SU-DHL-6 (cell line): Measurements from ENCODE around the gene ST3GAL3.

ENCODE experiments used
- H2AFZ ChIP-seq: fragments of 200-600 bp; sonication (generic); 2 replicates; pipeline ENCODE4 v1.6.1; 2014; ENCODE audit warnings: low read depth, mild to moderate bottlenecking, moderate library complexity, mixed read lengths, antibody characterized with exemption, low read length; ENCODE audit not compliant: severe bottlenecking
- H3F3A ChIP-seq: fragments of 200-600 bp; shearing (Covaris generic); 2 replicates; pipeline ENCODE4 v1.6.0; 2016; ENCODE audit warnings: antibody characterized with exemption, mild to moderate bottlenecking; ENCODE audit not compliant: insufficient read depth
- H3K27ac ChIP-seq: fragments of 200-600 bp; sonication (generic); 2 replicates; pipeline ENCODE4 v1.5.1; 2016; ENCODE audit warnings: low read depth, mild to moderate bottlenecking, low read length, moderate library complexity, mixed read lengths
- H3K27me3 ChIP-seq: fragments of 200-600 bp; sonication (generic), shearing (Covaris generic); 2 replicates; pipeline ENCODE4 v1.6.0; 2014; ENCODE audit warnings: mild to moderate bottlenecking, low read length
- H3K36me3 ChIP-seq: fragments of 200-600 bp; sonication (generic); 2 replicates; pipeline ENCODE4 v1.6.1; 2014; ENCODE audit warnings: mild to moderate bottlenecking, low read length, mixed read lengths
- H3K4me2 ChIP-seq: fragments of 300-600, 200-600 bp; shearing (Covaris generic), sonication (generic); 2 replicates; pipeline ENCODE4 v1.6.0; 2014; ENCODE audit warnings: low read length, low read depth, mild to moderate bottlenecking; ENCODE audit not compliant: poor library complexity, severe bottlenecking
- H3K4me3 ChIP-seq: fragments of 200-600 bp; sonication (generic); 2 replicates; pipeline ENCODE4 v1.5.1; 2014; ENCODE audit warnings: antibody characterized with exemption, low read length, mild to moderate bottlenecking, mixed read lengths; ENCODE audit not compliant: insufficient read depth, poor library complexity, severe bottlenecking
- H3K79me2 ChIP-seq: fragments of 200-600 bp; sonication (generic); 2 replicates; pipeline ENCODE4 v1.6.1; 2014; ENCODE audit warnings: mild to moderate bottlenecking, low read length, moderate library complexity; ENCODE audit not compliant: insufficient read depth
- H3K9ac ChIP-seq: fragments of 200-600 bp; sonication (generic); 2 replicates; pipeline ENCODE4 v1.7.0; 2014; ENCODE audit warnings: mild to moderate bottlenecking, low read length
- H3K9me2 ChIP-seq: fragments of 200-600 bp; sonication (generic); replicated peaks from 2 replicates; pipeline ENCODE4 v1.6.1; 2014; ENCODE audit warnings: low read length; ENCODE audit not compliant: insufficient read depth
- H3K9me3 ChIP-seq: fragments of 200-600 bp; sonication (generic); 2 replicates; pipeline ENCODE4 v1.6.1; 2014; ENCODE audit warnings: low read length, mixed read lengths; ENCODE audit not compliant: insufficient read depth
- H4K20me1 ChIP-seq: fragments of 200-600 bp; sonication (generic); 2 replicates; pipeline ENCODE4 v1.6.1; 2014; ENCODE audit warnings: low read depth, mild to moderate bottlenecking, antibody characterized with exemption, low read length, moderate library complexity, mixed read lengths
- CTCF ChIP-seq: fragments of 200-600 bp; sonication (generic); IDR thresholded peaks from one replicate; pipeline ENCODE4 v1.5.1; 2017; ENCODE audit warnings: antibody characterized with exemption, mild to moderate bottlenecking, low read length, moderate library complexity; ENCODE audit not compliant: insufficient read depth, poor library complexity, severe bottlenecking
- EZH2phosphoT487 ChIP-seq: fragments of 200-600 bp; sonication (generic), shearing (Covaris generic); conservative IDR thresholded peaks from 2 replicates; pipeline ENCODE4 v1.6.1; 2018; ENCODE audit warnings: mild to moderate bottlenecking, antibody characterized with exemption, low read length, moderate library complexity, mixed read lengths

Gene ST3GAL3

GRCh38 chr1:43803105-43803504, 95.8 kb downstream of the ST3GAL3 start:
- Histone ChIP-seq H3F3A (no peaks in the 10 kb centered on the region), H3K27me3 (no peaks in the 10 kb centered on the region), H4K20me1 (no peaks in the 10 kb centered on the region), H2AFZ (no peak overlapping the region), H3K36me3 (no peaks in the 10 kb centered on the region), H3K9ac (no peak overlapping the region), H3K4me3 (no peak overlapping the region), H3K4me2 (no peak overlapping the region), H3K9me2 (no peaks in the 10 kb centered on the region), H3K27ac (no peak overlapping the region), H3K9me3 (no peaks in the 10 kb centered on the region), H3K79me2 (no peaks in the 10 kb centered on the region)
- no peak for TF ChIP-seq EZH2phosphoT487
- no peak for TF ChIP-seq CTCF

- H3K27me3 ChIP-seq = no peaks in the 10 kb centered on the region
- H3K79me2 ChIP-seq = no peaks in the 10 kb centered on the region
- H3K4me3 ChIP-seq = no peak overlapping the region
- no peak overlapping the region for H3K4me2 ChIP-seq
- H3K9me3 ChIP-seq = no peaks in the 10 kb centered on the region
- no peaks in the 10 kb centered on the region for H3K36me3 ChIP-seq
- H3K9me2 ChIP-seq = no peaks in the 10 kb centered on the region
- H3K9ac ChIP-seq = no peak overlapping the region
- H3F3A ChIP-seq = no peaks in the 10 kb centered on the region
- no peaks in the 10 kb centered on the region for H4K20me1 ChIP-seq
- H2AFZ ChIP-seq = no peak overlapping the region
- no peak overlapping the region for H3K27ac ChIP-seq
- TF ChIP-seq CTCF (no peak), EZH2phosphoT487 (no peak)
These were observed 96.3 kb downstream of the ST3GAL3 start for GRCh38 chr1:43803646-43804045.

GRCh38 chr1:43804569-43804968, 97.2 kb downstream of the ST3GAL3 start:
- no peaks in the 10 kb centered on the region for H3K36me3 ChIP-seq
- peaks cover 5% of the 10 kb centered on the region; the same call in 1 of the 2 replicates for H3K9me3 ChIP-seq
- H3K27me3 ChIP-seq = no peaks in the 10 kb centered on the region
- H3K27ac ChIP-seq = no peak overlapping the region
- H3K79me2 ChIP-seq = no peaks in the 10 kb centered on the region
- no peak overlapping the region for H3K4me2 ChIP-seq
- no peak overlapping the region for H3K4me3 ChIP-seq
- no peak overlapping the region for H3K9ac ChIP-seq
- no peaks in the 10 kb centered on the region for H4K20me1 ChIP-seq
- H2AFZ ChIP-seq = no peak overlapping the region
- H3F3A ChIP-seq = no peaks in the 10 kb centered on the region
- no peak for TF ChIP-seq CTCF
- TF ChIP-seq EZH2phosphoT487 = no peak
- no peaks in the 10 kb centered on the region for H3K9me2 ChIP-seq
